IMR-90 (cell line): Measurements from ENCODE around the gene OSGIN1. TPM values are rescaled to one million over a fixed set of nuclear protein-coding genes. Genes with fewer than 3 reads are reported as not detected.

ENCODE experiments used
- ATAC-seq: fragments of 200-7000 bp; cut with Tn5 transposase; 2 replicates; pipeline ENCODE4 v1.9.1; 2020; ENCODE audit warnings: low read depth, mild to moderate bottlenecking, moderate library complexity
- BruUV-seq: library from RNA; stranded (reverse); fragments of 400-500 nt; replicated peaks from 2 replicates; lab custom pipeline; 2021; lab: Mats Ljungman, UMichigan
- CTCF ChIA-PET: fragments of 300-600 bp; formaldehyde crosslinking; extraction: SDS; loops from one replicate; lab custom pipeline; 2021; ENCODE audit warnings: antibody characterized with exemption; lab: Yijun Ruan, JAX
- POLR2A ChIA-PET: fragments of 300-600 bp; sonication (Branson Sonifier 250); formaldehyde crosslinking; loops from one replicate; lab custom pipeline; 2022; ENCODE audit warnings: antibody characterized with exemption; ENCODE audit not compliant: unreplicated experiment; lab: Charles Lee
- DNase-seq: peaks from one replicate; pipeline ENCODE4 v3.0.0; 2013
- H2AFZ ChIP-seq: replicated peaks from 2 replicates; pipeline ENCODE3; 2013; ENCODE audit warnings: low read length, mild to moderate bottlenecking; ENCODE audit not compliant: poor library complexity
- H2AK5ac ChIP-seq: 2 replicates; pipeline ENCODE4 v1.6.1; 2013; ENCODE audit warnings: low read depth, low read length, inconsistent platforms
- H2AK9ac ChIP-seq: replicated peaks from 2 replicates; pipeline ENCODE3; 2013; ENCODE audit warnings: mild to moderate bottlenecking, low read depth, low read length, moderate library complexity; ENCODE audit not compliant: poor library complexity
- H2BK120ac ChIP-seq: 2 replicates; pipeline ENCODE4 v1.6.1; 2013; ENCODE audit warnings: low read depth, low read length, inconsistent platforms
- H2BK15ac ChIP-seq: 3 replicates; pipeline ENCODE4 v1.6.1; 2013; ENCODE audit warnings: low read depth, low read length, inconsistent platforms
- H2BK20ac ChIP-seq: 2 replicates; pipeline ENCODE4 v1.6.1; 2013; ENCODE audit warnings: low read depth, mild to moderate bottlenecking, inconsistent platforms, low read length, moderate library complexity
- H2BK5ac ChIP-seq: 2 replicates; pipeline ENCODE4 v1.6.1; 2013; ENCODE audit warnings: mild to moderate bottlenecking, low read depth, low read length, inconsistent platforms; ENCODE audit not compliant: poor library complexity, severe bottlenecking
- H3K14ac ChIP-seq: replicated peaks from 2 replicates; pipeline ENCODE4 v1.6.1; 2013; ENCODE audit warnings: low read depth, low read length, inconsistent platforms
- H3K18ac ChIP-seq: 2 replicates; pipeline ENCODE4 v1.6.1; 2013; ENCODE audit warnings: low read depth, low read length, control low read depth
- H3K23ac ChIP-seq: 2 replicates; pipeline ENCODE4 v1.6.1; 2013; ENCODE audit warnings: low read depth, low read length, inconsistent platforms
- H3K27ac ChIP-seq: 2 replicates; pipeline ENCODE4 v1.5.1; 2013; ENCODE audit warnings: mild to moderate bottlenecking, control low read depth, low read length; ENCODE audit not compliant: insufficient read depth
- H3K27me3 ChIP-seq: 2 replicates; pipeline ENCODE4 v1.6.1; 2013; ENCODE audit warnings: low read length; ENCODE audit not compliant: control insufficient read depth, insufficient read depth
- H3K36me3 ChIP-seq: 2 replicates; pipeline ENCODE4 v1.6.1; 2013; ENCODE audit warnings: low read length, mixed read lengths; ENCODE audit not compliant: control insufficient read depth, insufficient read depth
- H3K4ac ChIP-seq: 2 replicates; pipeline ENCODE4 v1.6.1; 2013; ENCODE audit warnings: low read depth, low read length, inconsistent platforms
- H3K4me1 ChIP-seq: 2 replicates; pipeline ENCODE4 v1.6.1; 2013; ENCODE audit warnings: low read length, mixed read lengths; ENCODE audit not compliant: control insufficient read depth, insufficient read depth
- H3K4me2 ChIP-seq: 2 replicates; pipeline ENCODE4 v1.6.1; 2013; ENCODE audit warnings: low read depth, mild to moderate bottlenecking, control low read depth, low read length, moderate library complexity
- H3K4me3 ChIP-seq: 2 replicates; pipeline ENCODE4 v1.5.1; 2013; ENCODE audit warnings: low read depth, mild to moderate bottlenecking, control low read depth, low read length, moderate library complexity; ENCODE audit not compliant: insufficient read depth
- H3K56ac ChIP-seq: 2 replicates; pipeline ENCODE4 v1.6.1; 2013; ENCODE audit warnings: low read length, inconsistent platforms; ENCODE audit not compliant: insufficient read depth; ENCODE audit errors: extremely low read depth
- H3K79me1 ChIP-seq, 2 experiments: 2 replicates each; pipeline ENCODE4 v1.6.1; 2013; ENCODE audit warnings: low read length in 2 of 2, inconsistent platforms in 1 of 2, low read depth in 1 of 2
- H3K9ac ChIP-seq: 2 replicates; pipeline ENCODE4 v1.6.1; 2013; ENCODE audit warnings: low read depth, low read length, control low read depth
- H3K9me1 ChIP-seq: 2 replicates; pipeline ENCODE4 v1.6.1; 2013; ENCODE audit warnings: low read length, inconsistent platforms; ENCODE audit not compliant: insufficient read depth
- H3K9me3 ChIP-seq: 2 replicates; pipeline ENCODE4 v1.6.1; 2013; ENCODE audit warnings: low read length; ENCODE audit not compliant: control insufficient read depth, insufficient read depth
- H4K20me1 ChIP-seq: 2 replicates; pipeline ENCODE4 v1.6.1; 2013; ENCODE audit warnings: low read length, inconsistent platforms; ENCODE audit not compliant: insufficient read depth
- H4K5ac ChIP-seq: 2 replicates; pipeline ENCODE4 v1.6.1; 2013; ENCODE audit warnings: mild to moderate bottlenecking, low read depth, low read length, control low read depth
- H4K8ac ChIP-seq, 2 experiments: 2 replicates each; pipeline ENCODE4 v1.6.1; 2013; ENCODE audit warnings: low read depth in 2 of 2, low read length in 2 of 2, control low read depth in 1 of 2, inconsistent platforms in 1 of 2
- H4K91ac ChIP-seq: 2 replicates; pipeline ENCODE4 v1.6.1; 2013; ENCODE audit warnings: low read depth, low read length, inconsistent platforms; ENCODE audit not compliant: insufficient read depth
- CHD1 ChIP-seq: IDR thresholded peaks from 2 replicates; pipeline ENCODE4 v1.6.1; 2012; ENCODE audit warnings: low read depth, low read length, improper control_type of control experiment
- CTCF ChIP-seq: conservative IDR thresholded peaks from 2 replicates; pipeline ENCODE4 v1.5.1; 2012; ENCODE audit warnings: mild to moderate bottlenecking, low read depth, low read length, improper control_type of control experiment
- MAZ ChIP-seq: IDR thresholded peaks from 2 replicates; pipeline ENCODE4 v1.6.1; 2012; ENCODE audit warnings: low read depth, mild to moderate bottlenecking, low read length, improper control_type of control experiment, moderate library complexity, borderline replicate concordance
- POLR2A ChIP-seq: IDR thresholded peaks from 2 replicates; pipeline ENCODE4 v1.6.1; 2012; ENCODE audit warnings: mild to moderate bottlenecking, low read depth, low read length
- RCOR1 ChIP-seq: IDR thresholded peaks from 2 replicates; pipeline ENCODE4 v1.6.1; 2012; ENCODE audit warnings: mild to moderate bottlenecking, low read length, improper control_type of control experiment; ENCODE audit not compliant: insufficient replicate concordance
- SMC3 ChIP-seq: fragments of 150-350 bp; IDR thresholded peaks from 2 replicates; pipeline ENCODE4 v1.6.1; 2016; ENCODE audit warnings: low read depth, mild to moderate bottlenecking, antibody characterized with exemption, low read length, moderate library complexity
- WGBS, 2 experiments: methylation state at CpG; one replicate each; pipeline versions ENCODE4 v1.1.5 to v1.1.7; 2013; ENCODE audit warnings: missing lambda C conversion rate in 2 of 2; ENCODE audit not compliant: insufficient read length in 1 of 2; ENCODE audit errors: extremely low coverage in 2 of 2; 5-methylcytosine and 5-hydroxymethylcytosine counted together
- dilution Hi-C: fragments of 300-500 bp; cut with HindIII; formaldehyde crosslinking; loops from one replicate; pipeline ENCODE4 v1.14.3; 2018; ENCODE audit warnings: low sequenced_read_pairs; ENCODE audit not compliant: unreplicated experiment
- in situ Hi-C: fragments of 300-500 bp; cut with MboI; formaldehyde crosslinking; loops from 3 replicates; pipeline ENCODE4 v1.14.3; 2019; ENCODE audit warnings: low sequenced_read_pairs, inconsistent platforms, mixed read lengths
- intact Hi-C: fragments of 100-400 bp; cut with micrococcal nuclease; formaldehyde crosslinking; loops from 2 replicates; pipeline ENCODE4 v1.10.0; 2022
- polyA plus RNA-seq, 3 experiments: library from polyadenylated mRNA; depleted of rRNA; stranded (reverse); fragments of >200 nt; gene quantifications; 2 replicates each; pipeline ENCODE4 v1.2.3, GENCODE V29; 2012; ENCODE audit warnings: low replicate concordance in 1 of 3
- total RNA-seq: library from RNA; depleted of rRNA; stranded (reverse); fragments of >200 nt; gene quantifications from 2 replicates; pipeline ENCODE4 v1.2.3, GENCODE V29; 2012

The OSGIN1 gene
- total and polyA plus RNA-seq, 2 of the 4 experiments (the other 2 are of a cell fraction), result 0.90 to 6.4 TPM

GRCh38 chr16:83925957-83926725 lies 26.9 kb upstream of the OSGIN1 start:
- H2AK5ac ChIP-seq, result 0 out of 2 replicates have a peak overlapping the region, but pooled peaks have one; percentile 34
- H3K9me3 ChIP-seq, result no peaks in the 10 kb centered on the region
- TF ChIP-seq RCOR1 (no peak), CHD1 (no peak), SMC3 (no peak), POLR2A (no peak), CTCF (no peak), MAZ (no peak)
- H3K9me1 ChIP-seq, result no peaks in the 10 kb centered on the region
- peak overlapping the region; percentile 82 for H2AFZ ChIP-seq
- BruUV-seq, result no TSS peak
- H2BK15ac ChIP-seq, result no peak overlapping the region
- H3K27me3 ChIP-seq, result no peaks in the 10 kb centered on the region
- no peak overlapping the region for H4K5ac ChIP-seq
- POLR2A ChIA-PET, result no interaction called here
- no peak overlapping the region for H3K56ac ChIP-seq
- no peak overlapping the region for H2BK120ac ChIP-seq
- intact Hi-C loops, result loop anchor here (1.0 kb wide), 1 partner anchor 139 kb away; no protein-coding TSS in a partner anchor
- dilution Hi-C loops, result no loop called here
- H2BK5ac ChIP-seq, result no peak overlapping the region
- no peak overlapping the region for H3K14ac ChIP-seq
- no peaks in the 10 kb centered on the region for H3K79me1 ChIP-seq
- no peak overlapping the region for H3K27ac ChIP-seq
- 31% methylated on average over 6 of the region's 27 CpGs; no CpG with 5 or more reads in 1 of the 2 experiments for WGBS, 2 experiments
- peak overlapping the region; percentile 91 for H2AK9ac ChIP-seq
- H4K20me1 ChIP-seq, result no peaks in the 10 kb centered on the region
- DNase-seq (no peak), ATAC-seq (no peak)
- H4K91ac ChIP-seq, result no peak overlapping the region
- H4K8ac ChIP-seq, result 0 out of 4 replicates have a peak overlapping the region, but pooled peaks of 1 of the 2 experiments have one; percentile 29
- in situ Hi-C loops, result no loop called here
- no peak overlapping the region for H3K18ac ChIP-seq
- H3K36me3 ChIP-seq, result no peaks in the 10 kb centered on the region
- 0 out of 2 replicates have a peak overlapping the region, but pooled peaks have one; percentile 19 for H3K4ac ChIP-seq
- no peak overlapping the region for H3K4me2 ChIP-seq
- CTCF ChIA-PET, result interaction anchor here (1.0 to 1.2 kb wide), 3 partner anchors 15 to 31 kb away, joined by 3 to 4 read pairs (median 4); no protein-coding TSS in a partner anchor
- H2BK20ac ChIP-seq, result no peak overlapping the region
- no peak overlapping the region for H3K23ac ChIP-seq
- H3K4me1 ChIP-seq, result peaks cover 5% of the 10 kb centered on the region
- H3K4me3 ChIP-seq, result no peak overlapping the region
- H3K9ac ChIP-seq, result no peak overlapping the region
